Measurements from ENCODE around the gene SPATA7.
"Not testable (repeated sequence)": the region's sequence is repeated elsewhere in the genome, so short reads cannot be mapped to it uniquely, and the experiment has no call there.

SPATA7 gene

GRCh38 chr14:88379706-88380343, 5.6 kb upstream of the SPATA7 start:
- DNase-seq (ENCODE audit: extremely low spot score) = no peak
- no peak for TF ChIP-seq L3MBTL2 (conservative IDR thresholded peaks at IDR 0.05)
- no peak for TF ChIP-seq LEF1 (IDR thresholded peaks at IDR 0.05; ENCODE audit: borderline replicate concordance)
- no peak for TF ChIP-seq PKNOX1 (IDR thresholded peaks at IDR 0.05)
- TF ChIP-seq BHLHE40 (IDR thresholded peaks at IDR 0.05; ENCODE audit: borderline replicate concordance) = no peak
- no peak for TF ChIP-seq ZNF384 (IDR thresholded peaks at IDR 0.05)
- TF ChIP-seq HDGF (IDR thresholded peaks at IDR 0.05; ENCODE audit: borderline replicate concordance) = no peak
- TF ChIP-seq FOXK2 (IDR thresholded peaks at IDR 0.05) = no peak
- ChIA-PET CTCF (interaction anchor here (0.6 to 4.3 kb wide), 3 partner anchors 134 to 191 kb away, joined by 3 to 49 read pairs (median 4); no protein-coding TSS in a partner anchor), POLR2A (no interaction called here)

GRCh38 chr14:88380405-88380804, 5.1 kb upstream of the SPATA7 start:
- TF ChIP-seq FOXM1 (IDR thresholded peaks at IDR 0.05; ENCODE audit: borderline replicate concordance) = no peak
- no peak for TF ChIP-seq HDGF (IDR thresholded peaks at IDR 0.05; ENCODE audit: borderline replicate concordance)
- POLR2A ChIA-PET = no interaction called here
- no peak for DNase-seq (ENCODE audit: extremely low spot score)
- CTCF ChIA-PET = interaction anchor here (0.7 to 4.3 kb wide), 2 partner anchors 98 to 191 kb away, joined by 3 to 49 read pairs; no protein-coding TSS in a partner anchor

GRCh38 chr14:88381634-88382033, 3.8 kb upstream of the SPATA7 start:
- CTCF ChIA-PET = interaction anchor here (4.3 kb wide), 1 partner anchor 192 kb away, joined by 49 read pairs; no protein-coding TSS in a partner anchor
- POLR2A ChIA-PET = not testable (repeated sequence)

GRCh38 chr14:88384718-88385117, 739 bp upstream of the SPATA7 start:
- ChIA-PET POLR2A (interaction anchor here (0.6 to 1.6 kb wide), 3 partner anchors 21 to 196 kb away, joined by 3 read pairs; no protein-coding TSS in a partner anchor), CTCF (no interaction called here)
- TF ChIP-seq PKNOX1 (IDR thresholded peaks at IDR 0.05) = no peak
- TF ChIP-seq SUZ12 (IDR thresholded peaks at IDR 0.05) = no peak
- no peak for TF ChIP-seq ARNT (IDR thresholded peaks at IDR 0.05)
- TF ChIP-seq BHLHE40 (IDR thresholded peaks at IDR 0.05; ENCODE audit: borderline replicate concordance) = no peak
- no peak for TF ChIP-seq FOXA1 (IDR thresholded peaks at IDR 0.05)
- no peak for TF ChIP-seq ELF4 (IDR thresholded peaks at IDR 0.05)
- TF ChIP-seq FOXM1 (IDR thresholded peaks at IDR 0.05; ENCODE audit: borderline replicate concordance) = no peak
- TF ChIP-seq SP1 (IDR thresholded peaks at IDR 0.05) = no peak
- no peak for TF ChIP-seq HDGF (IDR thresholded peaks at IDR 0.05; ENCODE audit: borderline replicate concordance)
- no peak for TF ChIP-seq LEF1 (IDR thresholded peaks at IDR 0.05; ENCODE audit: borderline replicate concordance)
- TF ChIP-seq L3MBTL2 (conservative IDR thresholded peaks at IDR 0.05) = no peak
- TF ChIP-seq TARDBP (IDR thresholded peaks at IDR 0.05) = no peak
- no peak for TF ChIP-seq NFRKB (IDR thresholded peaks at IDR 0.05)
- no peak for TF ChIP-seq FOXK2 (IDR thresholded peaks at IDR 0.05)
- TF ChIP-seq ZNF384 (IDR thresholded peaks at IDR 0.05) = no peak
- TF ChIP-seq CTBP1 (IDR thresholded peaks at IDR 0.05; ENCODE audit: borderline replicate concordance) = no peak
- no peak for DNase-seq (ENCODE audit: extremely low spot score)

More at GRCh38 chr14:88381634-88382033, 3.8 kb upstream of the SPATA7 start:
- DNase-seq (ENCODE audit: extremely low spot score) = not testable (repeated sequence)

- no peak for DNase-seq (ENCODE audit: extremely low spot score)
- POLR2A ChIA-PET = interaction anchor here (0.7 to 1.6 kb wide), 3 partner anchors 103 to 197 kb away, joined by 3 read pairs; no protein-coding TSS in a partner anchor
Measured at GRCh38 chr14:88386256-88386794, 868 bp downstream of the SPATA7 start.

GRCh38 chr14:88388741-88389282, 3.4 kb downstream of the SPATA7 start:
- ChIA-PET POLR2A (no interaction called here), CTCF (no interaction called here)
- no peak for TF ChIP-seq FOXA1 (IDR thresholded peaks at IDR 0.05)
- no peak for TF ChIP-seq BHLHE40 (IDR thresholded peaks at IDR 0.05; ENCODE audit: borderline replicate concordance)
- TF ChIP-seq NFRKB (IDR thresholded peaks at IDR 0.05) = no peak
- TF ChIP-seq ZNF384 (IDR thresholded peaks at IDR 0.05) = no peak
- TF ChIP-seq ARNT (IDR thresholded peaks at IDR 0.05) = no peak
- no peak for TF ChIP-seq FOXK2 (IDR thresholded peaks at IDR 0.05)
- TF ChIP-seq SP1 (IDR thresholded peaks at IDR 0.05) = no peak
- DNase-seq (ENCODE audit: extremely low spot score) = no peak

More at GRCh38 chr14:88386256-88386794, 868 bp downstream of the SPATA7 start:
- CTCF ChIA-PET = no interaction called here
- TF ChIP-seq LEF1 (IDR thresholded peaks at IDR 0.05; ENCODE audit: borderline replicate concordance) = no peak
- TF ChIP-seq L3MBTL2 (conservative IDR thresholded peaks at IDR 0.05) = no peak
- TF ChIP-seq NFRKB (IDR thresholded peaks at IDR 0.05) = no peak
- no peak for TF ChIP-seq TARDBP (IDR thresholded peaks at IDR 0.05)
- no peak for TF ChIP-seq PKNOX1 (IDR thresholded peaks at IDR 0.05)
- no peak for TF ChIP-seq FOXA1 (IDR thresholded peaks at IDR 0.05)

- CTCF ChIA-PET = interaction anchor here (0.5 kb wide), 1 partner anchor 51 kb away, joined by 4 read pairs; no protein-coding TSS in a partner anchor
Measured at GRCh38 chr14:88392609-88393008, 7.2 kb downstream of the SPATA7 start.

More at GRCh38 chr14:88392609-88393008, 7.2 kb downstream of the SPATA7 start:
- TF ChIP-seq FOXM1 (IDR thresholded peaks at IDR 0.05; ENCODE audit: borderline replicate concordance) (no peak), CTBP1 (IDR thresholded peaks at IDR 0.05; ENCODE audit: borderline replicate concordance) (no peak), SP1 (IDR thresholded peaks at IDR 0.05) (no peak), ARNT (IDR thresholded peaks at IDR 0.05) (no peak), LEF1 (IDR thresholded peaks at IDR 0.05; ENCODE audit: borderline replicate concordance) (no peak), NFRKB (IDR thresholded peaks at IDR 0.05) (no peak), FOXK2 (IDR thresholded peaks at IDR 0.05) (no peak), FOXA1 (IDR thresholded peaks at IDR 0.05) (no peak), L3MBTL2 (conservative IDR thresholded peaks at IDR 0.05) (no peak)
- POLR2A ChIA-PET = no interaction called here
- DNase-seq (ENCODE audit: extremely low spot score) = no peak
